ENCODE measurements around the gene ARL2.

GRCh38 chr11:64994318-64994717, 19.6 kb upstream of the ARL2 start:
- TF ChIP-seq SP1 (IDR thresholded peaks at IDR 0.05) (no peak), BHLHE40 (IDR thresholded peaks at IDR 0.05; ENCODE audit: borderline replicate concordance) (no peak), NFRKB (IDR thresholded peaks at IDR 0.05) (no peak), FOXK2 (IDR thresholded peaks at IDR 0.05) (no peak), ZNF384 (IDR thresholded peaks at IDR 0.05) (no peak)
